PC-9 (cell line): Measurements from ENCODE around the gene TTLL8. TPM values are rescaled to one million over a fixed set of nuclear protein-coding genes. Genes with fewer than 3 reads are reported as not detected.
A peak's percentile ranks its signal among the peaks of the same experiment; 100 is the strongest.

Source experiments
- BruUV-seq: library from RNA; stranded (reverse); fragments of 400-500 nt; replicated peaks from 2 replicates; lab custom pipeline; 2021; lab: Mats Ljungman, UMichigan
- CTCF ChIA-PET: fragments of 300-600 bp; sonication (Branson Sonifier 250); formaldehyde crosslinking; loops from one replicate; lab custom pipeline; 2022; ENCODE audit warnings: antibody characterized with exemption; lab: Charles Lee
- POLR2A ChIA-PET: fragments of 300-600 bp; sonication (Branson Sonifier 250); formaldehyde crosslinking; loops from one replicate; lab custom pipeline; 2022; ENCODE audit warnings: antibody characterized with exemption; ENCODE audit not compliant: unreplicated experiment; lab: Charles Lee
- DNase-seq, 2 experiments: peaks; one replicate each; pipeline versions ENCODE4 v3.0.0 to v3.0.0-alpha.2; 2015 to 2022; ENCODE audit warnings: mixed read lengths in 1 of 2
- H2AFZ ChIP-seq: fragments of 200-600 bp; sonication (generic); 2 replicates; pipeline ENCODE4 v1.8.1; 2017; ENCODE audit warnings: antibody characterized with exemption
- H3F3A ChIP-seq: fragments of 200-600 bp; sonication (generic); 2 replicates; pipeline ENCODE4 v1.8.1; 2017; ENCODE audit warnings: antibody characterized with exemption, mild to moderate bottlenecking, low read depth; ENCODE audit not compliant: insufficient read depth
- H3K27ac ChIP-seq: fragments of 200-600 bp; sonication (generic); 2 replicates; pipeline ENCODE4 v1.6.1; 2016; ENCODE audit warnings: mixed run types
- H3K27me3 ChIP-seq: fragments of 200-600 bp; sonication (generic); 2 replicates; pipeline ENCODE4 v1.6.1; 2016; ENCODE audit warnings: low read depth, mixed run types; ENCODE audit not compliant: insufficient read depth
- H3K36me3 ChIP-seq: fragments of 200-600 bp; sonication (generic); 2 replicates; pipeline ENCODE4 v1.6.1; 2016; ENCODE audit warnings: low read depth, mixed run types
- H3K4me1 ChIP-seq: fragments of 200-600 bp; sonication (generic); replicated peaks from 2 replicates; pipeline ENCODE4 v1.6.1; 2016; ENCODE audit warnings: mixed run types; ENCODE audit not compliant: insufficient read depth
- H3K4me2 ChIP-seq: fragments of 200-600 bp; sonication (generic); 2 replicates; pipeline ENCODE4 v1.6.1; 2017; ENCODE audit warnings: mixed run types
- H3K4me3 ChIP-seq: fragments of 200-600 bp; sonication (generic); 2 replicates; pipeline ENCODE4 v1.6.1; 2016; ENCODE audit warnings: mixed run types
- H3K79me2 ChIP-seq: fragments of 200-600 bp; sonication (generic); 2 replicates; pipeline ENCODE4 v1.6.1; 2017; ENCODE audit warnings: low read depth, mixed run types
- H3K9me2 ChIP-seq: fragments of 200-600 bp; sonication (generic); 2 replicates; pipeline ENCODE4 v1.8.1; 2017; ENCODE audit warnings: mild to moderate bottlenecking; ENCODE audit not compliant: insufficient read depth
- H3K9me3 ChIP-seq: fragments of 200-600 bp; sonication (generic); 2 replicates; pipeline ENCODE4 v1.8.1; 2016; ENCODE audit warnings: low read depth; ENCODE audit not compliant: insufficient read depth
- H4K20me1 ChIP-seq: fragments of 200-600 bp; sonication (generic); 2 replicates; pipeline ENCODE4 v1.8.1; 2017; ENCODE audit not compliant: insufficient read depth
- CTCF ChIP-seq: fragments of 200-600 bp; sonication (generic); conservative IDR thresholded peaks from 2 replicates; pipeline ENCODE4 v1.6.1; 2017; ENCODE audit warnings: mixed run types, antibody characterized with exemption, mild to moderate bottlenecking, moderate library complexity
- EZH2 ChIP-seq: fragments of 200-600 bp; sonication (generic); IDR thresholded peaks from 2 replicates; pipeline ENCODE4 v1.8.0; 2017; ENCODE audit warnings: antibody characterized with exemption, low read depth
- intact Hi-C: fragments of 100-400 bp; cut with micrococcal nuclease; formaldehyde crosslinking; loops from one replicate; pipeline ENCODE4 v1.10.0; 2022; ENCODE audit not compliant: unreplicated experiment
- total RNA-seq: library from RNA; stranded (reverse); gene quantifications from 2 replicates; pipeline ENCODE4 v1.2.3, GENCODE V29; 2021

TTLL8 gene
- total RNA-seq, 1 experiment from 2014 or later = not detected

- ChIA-PET CTCF (interaction anchor here (0.6 to 0.8 kb wide), 2 partner anchors 48 to 51 kb away, joined by 4 to 15 read pairs; no protein-coding TSS in a partner anchor), POLR2A (no interaction called here)
- intact Hi-C loops = no loop called here
- Histone ChIP-seq H4K20me1 (no peaks in the 10 kb centered on the region), H3K9me2 (no peaks in the 10 kb centered on the region), H3K4me2 (no peak overlapping the region), H3K27me3 (no peaks in the 10 kb centered on the region), H3F3A (peaks cover 18% of the 10 kb centered on the region), H3K36me3 (no peaks in the 10 kb centered on the region), H3K9me3 (peaks cover 7% of the 10 kb centered on the region; the same call in 1 of the 2 replicates), H3K4me3 (no peak overlapping the region), H3K27ac (no peak overlapping the region), H3K79me2 (no peaks in the 10 kb centered on the region), H3K4me1 (no peaks in the 10 kb centered on the region), H2AFZ (no peak overlapping the region)
- no TSS peak for BruUV-seq
- TF ChIP-seq EZH2 (no peak), CTCF (peak; percentile 89)
- DNase-seq = no peak
Observed at GRCh38 chr22:49979587-49980264, 78.4 kb downstream of the TTLL8 start.

DNA sequence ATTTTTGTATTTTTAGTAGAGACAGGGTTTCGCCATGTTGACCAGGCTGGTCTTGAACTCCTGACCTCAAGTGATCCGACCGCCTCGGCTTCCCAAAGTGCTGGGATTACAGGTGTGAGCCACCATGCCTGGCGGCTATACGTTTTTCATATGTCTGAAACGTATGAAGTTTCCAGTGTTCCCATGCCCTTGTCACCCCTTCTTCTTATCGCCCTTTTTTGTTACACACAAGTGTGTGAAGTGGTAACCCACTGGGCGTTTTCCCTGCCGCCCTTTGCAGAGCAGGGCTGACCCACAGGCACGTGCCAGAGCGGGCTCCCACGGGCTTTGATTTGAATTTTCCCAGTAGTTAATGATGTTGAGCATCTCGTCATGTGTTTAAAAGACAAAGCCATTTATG, 80.5 kb downstream of the TTLL8 start:
- CTCF ChIA-PET = no interaction called here
- Histone ChIP-seq H3K4me3 (no peak overlapping the region), H3F3A (peaks cover 28% of the 10 kb centered on the region), H3K9me2 (no peaks in the 10 kb centered on the region), H3K36me3 (no peaks in the 10 kb centered on the region), H3K27ac (no peak overlapping the region), H3K4me1 (no peaks in the 10 kb centered on the region), H3K4me2 (no peak overlapping the region), H2AFZ (no peak overlapping the region), H4K20me1 (no peaks in the 10 kb centered on the region), H3K27me3 (no peaks in the 10 kb centered on the region), H3K79me2 (no peaks in the 10 kb centered on the region), H3K9me3 (peaks cover 7% of the 10 kb centered on the region; the same call in 1 of the 2 replicates)
- BruUV-seq = no TSS peak
- no peak for DNase-seq
- TF ChIP-seq EZH2 = no peak
- TF ChIP-seq CTCF = no peak
- intact Hi-C loops = no loop called here
- POLR2A ChIA-PET = no interaction called here

DNA sequence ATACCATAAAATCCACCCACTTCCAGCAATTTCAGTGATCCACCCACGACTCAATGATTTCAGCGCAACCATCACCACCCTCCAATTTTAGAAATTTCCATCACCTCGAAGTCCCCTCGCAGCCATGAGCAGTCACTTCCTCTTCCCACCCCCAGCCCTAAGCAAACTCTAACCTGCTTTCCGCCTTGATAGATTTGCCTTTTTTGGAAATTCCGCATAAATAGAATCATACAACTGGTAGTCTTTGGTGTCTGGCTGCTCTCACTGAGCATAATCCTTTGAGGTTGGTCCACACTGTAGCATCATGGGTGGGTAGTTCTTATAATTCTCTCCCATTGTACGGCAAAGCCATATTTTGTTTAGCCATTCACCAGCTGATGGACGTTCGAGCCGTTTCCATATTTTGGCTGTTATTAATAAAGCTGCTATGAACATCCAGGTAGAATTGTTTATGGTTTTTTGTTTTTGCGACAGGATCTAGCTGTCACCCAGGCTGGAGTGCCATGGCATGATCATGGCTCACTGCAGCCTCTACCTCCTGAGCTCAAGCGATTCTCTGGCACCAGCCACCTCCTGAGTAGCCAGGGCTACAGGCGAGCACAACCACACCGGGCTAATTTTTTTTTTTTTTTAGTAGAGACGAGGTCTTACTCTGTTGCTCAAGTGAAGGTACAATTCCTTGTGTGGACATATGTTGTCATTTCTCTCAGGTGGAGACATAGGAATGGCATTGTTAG, 81.5 kb downstream of the TTLL8 start:
- H3K27ac ChIP-seq = no peak overlapping the region
- no peak overlapping the region for H2AFZ ChIP-seq
- intact Hi-C loops = no loop called here

More for the DNA sequence above, 81.5 kb downstream of the TTLL8 start:
- TSS peak; percentile 6 for BruUV-seq
- TF ChIP-seq EZH2 = no peak
- TF ChIP-seq CTCF = no peak
- no peaks in the 10 kb centered on the region for H3K27me3 ChIP-seq
- ChIA-PET POLR2A (no interaction called here), CTCF (interaction anchor here (0.7 kb wide), 2 partner anchors 54 to 670 kb away, joined by 3 to 9 read pairs; no protein-coding TSS in a partner anchor)
- no peaks in the 10 kb centered on the region for H4K20me1 ChIP-seq
- no peaks in the 10 kb centered on the region for H3K9me2 ChIP-seq
- H3K4me3 ChIP-seq = no peak overlapping the region
- H3K9me3 ChIP-seq = peaks cover 7% of the 10 kb centered on the region; the same call in 1 of the 2 replicates
- peaks cover 29% of the 10 kb centered on the region for H3F3A ChIP-seq
- H3K4me2 ChIP-seq = no peak overlapping the region
- H3K79me2 ChIP-seq = no peaks in the 10 kb centered on the region
- peaks cover 5% of the 10 kb centered on the region; the same call in 1 of the 2 replicates for H3K4me1 ChIP-seq
- no peaks in the 10 kb centered on the region for H3K36me3 ChIP-seq
- DNase-seq = no peak
